Measurements from ENCODE around the gene ROR1. TPM values are rescaled to one million over a fixed set of nuclear protein-coding genes. Genes with fewer than 3 reads are reported as not detected.

ROR1 gene
- total and polyA plus RNA-seq, 2 donors (not counting 3 experiments of a cell fraction or from before 2014, with no cell fraction given): 2.6 to 3.5 TPM

GRCh38 chr1:64110924-64111777 lies 337.3 kb downstream of the ROR1 start:
- Histone ChIP-seq H3K4me3 (replicated peaks in 1 of 3; ENCODE audit: insufficient read depth in 1 of 3, low read depth in 1 of 3, low read length in 3 of 3) (no peak overlapping the region), H4K20me1 (replicated peaks; ENCODE audit: control insufficient read depth, extremely low read depth, insufficient read depth, low read length) (no peaks in the 10 kb centered on the region), H3K27ac (ENCODE audit: insufficient read depth, low read depth, low read length) (no peak overlapping the region), H3K36me3 (ENCODE audit: control insufficient read depth in 2 of 2, extremely low read depth in 1 of 2, insufficient read depth in 2 of 2, low read length in 2 of 2) (no peaks in the 10 kb centered on the region), H2AFZ (ENCODE audit: low read depth, low read length) (no peak overlapping the region), H3K27me3 (ENCODE audit: control insufficient read depth in 2 of 2, insufficient read depth in 2 of 2, low read length in 2 of 2) (no peaks in the 10 kb centered on the region), H3K4me2 (ENCODE audit: insufficient read depth, low read length) (no peak overlapping the region), H3K79me2 (ENCODE audit: control insufficient read depth, insufficient read depth, low read length) (no peaks in the 10 kb centered on the region), H3K9ac (replicated peaks; ENCODE audit: extremely low read depth, insufficient read depth, low read length) (no peak overlapping the region), H3K9me1 (replicated peaks; ENCODE audit: control insufficient read depth, extremely low read depth, insufficient read depth, low read length) (no peaks in the 10 kb centered on the region), H3K9me3 (replicated peaks; ENCODE audit: control insufficient read depth, insufficient read depth, low read length) (no peaks in the 10 kb centered on the region), H3K4me1 (ENCODE audit: control insufficient read depth, extremely low read depth, insufficient read depth, low read length) (no peaks in the 10 kb centered on the region)
- TF ChIP-seq FOS (IDR thresholded peaks at IDR 0.05; ENCODE audit: borderline replicate concordance, insufficient read depth, low read length) (no peak), POLR2A (IDR thresholded peaks at IDR 0.05; ENCODE audit: low read depth, low read length) (no peak), EZH2 (IDR thresholded peaks at IDR 0.05; ENCODE audit: borderline replicate concordance, low read depth, low read length, severe bottlenecking) (no peak), MYC (IDR thresholded peaks at IDR 0.05; ENCODE audit: low read depth, low read length) (no peak), JUN (IDR thresholded peaks at IDR 0.05; ENCODE audit: borderline replicate concordance, insufficient read depth, insufficient read length, low read depth) (no peak)
- FAIRE-seq: no peak
- BruUV-seq (replicated peaks): no TSS peak
- ChIA-PET CTCF (interaction anchor here (1.1 to 2.1 kb wide), 6 partner anchors 10 to 419 kb away, joined by 3 to 7 read pairs (median 4); no protein-coding TSS in a partner anchor), POLR2A (no interaction called here)
- DNase-seq (ENCODE audit: low read depth, low spot score): no peak
- dilution Hi-C loops (cut with MboI; ENCODE audit: extremely low pct_ligation_motif_present, low sequenced_read_pairs) (no loop called here), intact Hi-C loops (cut with micrococcal nuclease) (no loop called here)

GRCh38 chr1:64111787-64112186 lies 338.0 kb downstream of the ROR1 start:
- Histone ChIP-seq H3K4me3 (replicated peaks in 1 of 3; ENCODE audit: insufficient read depth in 1 of 3, low read depth in 1 of 3, low read length in 3 of 3) (no peak overlapping the region), H4K20me1 (replicated peaks; ENCODE audit: control insufficient read depth, extremely low read depth, insufficient read depth, low read length) (no peaks in the 10 kb centered on the region), H3K79me2 (ENCODE audit: control insufficient read depth, insufficient read depth, low read length) (no peaks in the 10 kb centered on the region), H2AFZ (ENCODE audit: low read depth, low read length) (no peak overlapping the region), H3K4me2 (ENCODE audit: insufficient read depth, low read length) (no peak overlapping the region), H3K36me3 (ENCODE audit: control insufficient read depth in 2 of 2, extremely low read depth in 1 of 2, insufficient read depth in 2 of 2, low read length in 2 of 2) (no peaks in the 10 kb centered on the region), H3K9me3 (replicated peaks; ENCODE audit: control insufficient read depth, insufficient read depth, low read length) (no peaks in the 10 kb centered on the region), H3K4me1 (ENCODE audit: control insufficient read depth, extremely low read depth, insufficient read depth, low read length) (no peaks in the 10 kb centered on the region), H3K9me1 (replicated peaks; ENCODE audit: control insufficient read depth, extremely low read depth, insufficient read depth, low read length) (no peaks in the 10 kb centered on the region), H3K27ac (ENCODE audit: insufficient read depth, low read depth, low read length) (no peak overlapping the region), H3K9ac (replicated peaks; ENCODE audit: extremely low read depth, insufficient read depth, low read length) (no peak overlapping the region), H3K27me3 (ENCODE audit: control insufficient read depth in 2 of 2, insufficient read depth in 2 of 2, low read length in 2 of 2) (no peaks in the 10 kb centered on the region)
- POLR2A ChIA-PET: no interaction called here
- CTCF ChIA-PET: interaction anchor here (1.1 to 1.8 kb wide), 3 partner anchors 10 to 420 kb away, joined by 3 to 7 read pairs (median 3); no protein-coding TSS in a partner anchor
- intact Hi-C loops (cut with micrococcal nuclease): no loop called here
- no TSS peak for BruUV-seq (replicated peaks)
- FAIRE-seq: no peak
- TF ChIP-seq JUN (IDR thresholded peaks at IDR 0.05; ENCODE audit: borderline replicate concordance, insufficient read depth, insufficient read length, low read depth) (no peak), POLR2AphosphoS5 (IDR thresholded peaks at IDR 0.05; ENCODE audit: insufficient read depth, low read depth, low read length) (no peak), CTCF (IDR thresholded peaks at IDR 0.05; ENCODE audit: extremely low read depth in 1 of 2, insufficient read depth in 1 of 2, low read depth in 1 of 2, low read length in 2 of 2) (no peak), POLR2A (IDR thresholded peaks at IDR 0.05; ENCODE audit: low read depth, low read length) (no peak), EZH2 (IDR thresholded peaks at IDR 0.05; ENCODE audit: borderline replicate concordance, low read depth, low read length, severe bottlenecking) (no peak), MYC (IDR thresholded peaks at IDR 0.05; ENCODE audit: low read depth, low read length) (no peak), GATA2 (IDR thresholded peaks at IDR 0.05; ENCODE audit: insufficient read depth, insufficient read length, low read depth, low read length) (no peak), FOS (IDR thresholded peaks at IDR 0.05; ENCODE audit: borderline replicate concordance, insufficient read depth, low read length) (no peak), MAX (IDR thresholded peaks at IDR 0.05; ENCODE audit: insufficient read depth, insufficient read length) (no peak)
- DNase-seq (ENCODE audit: low read depth, low spot score): no peak
- dilution Hi-C loops (cut with MboI; ENCODE audit: extremely low pct_ligation_motif_present, low sequenced_read_pairs): no loop called here

Data from endothelial cell of umbilical vein (primary cell).